Sigmoid colon (tissue), 7 donors: ENCODE data around the gene IRF4. TPM values are rescaled to one million over a fixed set of nuclear protein-coding genes. Genes with fewer than 3 reads are reported as not detected.

ENCODE experiments used
- DNase-seq: peaks from one replicate; pipeline ENCODE4 v3.0.0-alpha.2; 2019
- H3K27ac ChIP-seq, 4 donors: fragments of 200-600 bp; sonication (generic); one replicate each; pipeline ENCODE4 v1.5.1; 2016 to 2019; ENCODE audit warnings: mild to moderate bottlenecking in 1 of 4
- H3K27me3 ChIP-seq, 3 donors: fragments of 200-600 bp; sonication (generic); one replicate each; pipeline ENCODE4 v1.5.1; 2019; ENCODE audit warnings: mild to moderate bottlenecking in 1 of 3
- H3K36me3 ChIP-seq, 4 donors: fragments of 200-600 bp; sonication (generic); one replicate each; pipeline ENCODE4 v1.5.1; 2016 to 2019
- H3K4me1 ChIP-seq, 4 donors: fragments of 200-600 bp; sonication (generic); one replicate each; pipeline ENCODE4 v1.5.1; 2017 to 2019
- H3K4me3 ChIP-seq, 4 donors: fragments of 200-600 bp; sonication (generic); one replicate each; pipeline ENCODE4 v1.5.1; 2017 to 2019; ENCODE audit warnings: mild to moderate bottlenecking in 2 of 4, moderate library complexity in 1 of 4
- H3K9me3 ChIP-seq, 4 donors: fragments of 200-600 bp in 3 of 4; sonication (generic) in 3 of 4; one replicate each; pipeline versions ENCODE4 v1.5.1 to v1.6.1; 2013 to 2019
- CTCF ChIP-seq, 4 experiments: fragments of 450-650 bp in 3 of 4; fragments of 200-600 bp in 1 of 4; IDR thresholded peaks; one replicate each; pipeline ENCODE4 v1.5.1; 2016 to 2019; ENCODE audit warnings: antibody characterized with exemption in 4 of 4, mild to moderate bottlenecking in 3 of 4, moderate library complexity in 2 of 4
- EP300 ChIP-seq, 4 donors: sonication (generic); formaldehyde crosslinking; IDR thresholded peaks; one replicate each; pipeline ENCODE4 v1.6.1; 2017; ENCODE audit warnings: antibody characterized with exemption in 4 of 4
- POLR2A ChIP-seq, 2 donors: fragments of 450-650 bp; IDR thresholded peaks; one replicate each; pipeline ENCODE4 v1.6.1; 2016; ENCODE audit warnings: antibody characterized with exemption in 2 of 2, mild to moderate bottlenecking in 2 of 2, moderate library complexity in 2 of 2
- POLR2AphosphoS5 ChIP-seq, 4 donors: sonication (generic); formaldehyde crosslinking; IDR thresholded peaks; one replicate each; pipeline ENCODE4 v1.6.1; 2017; ENCODE audit warnings: antibody characterized with exemption in 4 of 4
- WGBS, 2 donors: extraction: QIAGEN DNeasy Blood & Tissue Kit; methylation state at CpG; one replicate each; pipeline ENCODE4 v1.1.7; 2013; 5-methylcytosine and 5-hydroxymethylcytosine counted together
- intact Hi-C: fragments of 100-400 bp; cut with DNase I; formaldehyde crosslinking; loops from one replicate; pipeline ENCODE4 v1.15.1; 2023
- polyA plus RNA-seq, 3 donors: library from polyadenylated mRNA; stranded (reverse); fragments of 200-250 nt; gene quantifications; one replicate each; pipeline ENCODE4 v1.2.3, GENCODE V29; 2013
- total RNA-seq, 4 donors: library from RNA; depleted of rRNA; stranded (reverse); fragments of >200 nt; gene quantifications; one replicate each; pipeline ENCODE4 v1.1.0, GENCODE V29; 2016
- donor health status: healthy with polysubstance abuse.
- donor health status: Bipolar disorder and iron deficiency.
- donor health status: healthy.

IRF4 gene
- total and polyA plus RNA-seq, 7 donors = 0.28 to 9.3 (median 0.46) TPM

GRCh38 chr6:435441-436307 lies 44.1 kb downstream of the IRF4 start:
- Histone ChIP-seq H3K4me1 (no peaks in the 10 kb centered on the region), H3K27ac (no peak overlapping the region), H3K9me3 (no peaks in the 10 kb centered on the region), H3K36me3 (no peaks in the 10 kb centered on the region), H3K4me3 (no peak overlapping the region), H3K27me3 (no peaks in the 10 kb centered on the region)
- intact Hi-C loops = no loop called here
- no peak for DNase-seq
- 96 to 97% methylated on average over 50 of the region's 50 CpGs for WGBS, 2 donors
- TF ChIP-seq POLR2AphosphoS5 (IDR thresholded peaks at IDR 0.05) (no peak), EP300 (IDR thresholded peaks at IDR 0.05) (no peak), POLR2A (IDR thresholded peaks at IDR 0.05) (no peak), CTCF (IDR thresholded peaks at IDR 0.05) (no peak)

- no peak for DNase-seq
- TF ChIP-seq CTCF (IDR thresholded peaks at IDR 0.05) (no peak), EP300 (IDR thresholded peaks at IDR 0.05) (no peak), POLR2A (IDR thresholded peaks at IDR 0.05) (no peak), POLR2AphosphoS5 (IDR thresholded peaks at IDR 0.05) (no peak)
- no peaks in the 10 kb centered on the region for H3K27me3 ChIP-seq
- no peak overlapping the region for H3K4me3 ChIP-seq
- H3K4me1 ChIP-seq = no peaks in the 10 kb centered on the region
- no peaks in the 10 kb centered on the region for H3K36me3 ChIP-seq
- WGBS, 2 donors = 85 to 90% methylated on average over 25 of the region's 25 CpGs
- intact Hi-C loops = no loop called here
- no peak overlapping the region for H3K27ac ChIP-seq
- no peaks in the 10 kb centered on the region for H3K9me3 ChIP-seq
Measured at GRCh38 chr6:436308-437036, 44.9 kb downstream of the IRF4 start.

GRCh38 chr6:437037-437392 lies 45.5 kb downstream of the IRF4 start:
- H3K27me3 ChIP-seq = no peaks in the 10 kb centered on the region
- intact Hi-C loops = no loop called here
- TF ChIP-seq CTCF (IDR thresholded peaks at IDR 0.05) (no peak), EP300 (IDR thresholded peaks at IDR 0.05) (no peak), POLR2A (IDR thresholded peaks at IDR 0.05) (no peak), POLR2AphosphoS5 (IDR thresholded peaks at IDR 0.05) (no peak)
- DNase-seq = no peak
- H3K4me1 ChIP-seq = no peaks in the 10 kb centered on the region
- H3K4me3 ChIP-seq = no peak overlapping the region
- no peaks in the 10 kb centered on the region for H3K9me3 ChIP-seq
- H3K27ac ChIP-seq = no peak overlapping the region
- 93 to 95% methylated on average over 6 of the region's 6 CpGs for WGBS, 2 donors
- H3K36me3 ChIP-seq = no peaks in the 10 kb centered on the region

- intact Hi-C loops = no loop called here
- no peaks in the 10 kb centered on the region for H3K4me1 ChIP-seq
- no peak overlapping the region for H3K27ac ChIP-seq
- no peaks in the 10 kb centered on the region for H3K36me3 ChIP-seq
- 85 to 86% methylated on average over 12 of the region's 12 CpGs for WGBS, 2 donors
- H3K9me3 ChIP-seq = no peaks in the 10 kb centered on the region
- peaks cover 0 to 1% (median 0%) of the 10 kb centered on the region in 3 donors for H3K27me3 ChIP-seq
- no peak for DNase-seq
- no peak overlapping the region for H3K4me3 ChIP-seq
- TF ChIP-seq EP300 (IDR thresholded peaks at IDR 0.05) (no peak), POLR2A (IDR thresholded peaks at IDR 0.05) (no peak), POLR2AphosphoS5 (IDR thresholded peaks at IDR 0.05) (no peak), CTCF (IDR thresholded peaks at IDR 0.05) (no peak)
Measured at GRCh38 chr6:438634-439170, 47.1 kb downstream of the IRF4 start.
